ENCODE measurements around the gene SNX8.
A peak's percentile ranks its signal among the peaks of the same experiment; 100 is the strongest.

Gene SNX8

GRCh38 chr7:2205036-2205780 lies 109.0 kb downstream of the SNX8 start:
- TF ChIP-seq, protein P1, sequence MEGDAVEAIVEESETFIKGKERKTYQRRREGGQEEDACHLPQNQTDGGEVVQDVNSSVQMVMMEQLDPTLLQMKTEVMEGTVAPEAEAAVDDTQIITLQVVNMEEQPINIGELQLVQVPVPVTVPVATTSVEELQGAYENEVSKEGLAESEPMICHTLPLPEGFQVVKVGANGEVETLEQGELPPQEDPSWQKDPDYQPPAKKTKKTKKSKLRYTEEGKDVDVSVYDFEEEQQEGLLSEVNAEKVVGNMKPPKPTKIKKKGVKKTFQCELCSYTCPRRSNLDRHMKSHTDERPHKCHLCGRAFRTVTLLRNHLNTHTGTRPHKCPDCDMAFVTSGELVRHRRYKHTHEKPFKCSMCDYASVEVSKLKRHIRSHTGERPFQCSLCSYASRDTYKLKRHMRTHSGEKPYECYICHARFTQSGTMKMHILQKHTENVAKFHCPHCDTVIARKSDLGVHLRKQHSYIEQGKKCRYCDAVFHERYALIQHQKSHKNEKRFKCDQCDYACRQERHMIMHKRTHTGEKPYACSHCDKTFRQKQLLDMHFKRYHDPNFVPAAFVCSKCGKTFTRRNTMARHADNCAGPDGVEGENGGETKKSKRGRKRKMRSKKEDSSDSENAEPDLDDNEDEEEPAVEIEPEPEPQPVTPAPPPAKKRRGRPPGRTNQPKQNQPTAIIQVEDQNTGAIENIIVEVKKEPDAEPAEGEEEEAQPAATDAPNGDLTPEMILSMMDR (IDR thresholded peaks at IDR 0.05; ENCODE audit: insufficient read depth, low read depth, low read length, missing control alignments), result no peak
- DNase-seq (ENCODE audit: low read depth), result no peak
- no peak overlapping the region for H3K4me3 ChIP-seq (ENCODE audit: low read depth, low read length)

- TF ChIP-seq, protein P1 (IDR thresholded peaks at IDR 0.05; ENCODE audit: insufficient read depth, low read depth, low read length, missing control alignments), result no peak
- DNase-seq (ENCODE audit: low read depth), result no peak
- no peak overlapping the region for H3K4me3 ChIP-seq (ENCODE audit: low read depth, low read length)
Observed at GRCh38 chr7:2204446-2204845, 109.8 kb downstream of the SNX8 start.

DNA sequence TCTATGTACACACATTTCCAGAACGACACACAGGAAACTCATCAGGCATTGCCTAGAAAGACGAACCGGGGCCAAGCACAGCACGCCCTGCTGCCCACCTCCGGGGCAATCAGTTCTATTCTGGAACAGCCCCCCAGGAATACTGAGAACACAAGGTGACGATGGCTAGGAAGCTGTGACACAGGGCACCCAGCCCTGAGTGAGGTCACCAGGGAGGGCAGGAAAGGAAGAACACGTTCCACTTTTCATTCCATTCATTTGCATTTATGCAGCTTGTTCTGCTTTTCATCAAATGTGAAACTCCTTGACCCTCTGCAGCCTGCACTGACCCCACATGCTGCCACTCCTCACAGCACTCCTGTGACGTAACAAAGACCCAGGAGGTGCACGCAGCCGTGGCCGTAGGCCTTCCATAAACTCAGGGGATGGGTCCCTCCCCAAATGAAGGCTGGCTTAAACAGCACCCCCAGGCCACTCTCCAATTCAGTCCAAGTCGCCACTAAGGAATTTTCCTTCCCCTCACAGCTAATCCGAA lies 110.4 kb downstream of the SNX8 start:
- DNase-seq (ENCODE audit: low read depth), result peak; percentile 36
- H3K4me3 ChIP-seq (ENCODE audit: low read depth, low read length), result no peak overlapping the region
- TF ChIP-seq, protein P1 (IDR thresholded peaks at IDR 0.05; ENCODE audit: insufficient read depth, low read depth, low read length, missing control alignments), result no peak

DNA sequence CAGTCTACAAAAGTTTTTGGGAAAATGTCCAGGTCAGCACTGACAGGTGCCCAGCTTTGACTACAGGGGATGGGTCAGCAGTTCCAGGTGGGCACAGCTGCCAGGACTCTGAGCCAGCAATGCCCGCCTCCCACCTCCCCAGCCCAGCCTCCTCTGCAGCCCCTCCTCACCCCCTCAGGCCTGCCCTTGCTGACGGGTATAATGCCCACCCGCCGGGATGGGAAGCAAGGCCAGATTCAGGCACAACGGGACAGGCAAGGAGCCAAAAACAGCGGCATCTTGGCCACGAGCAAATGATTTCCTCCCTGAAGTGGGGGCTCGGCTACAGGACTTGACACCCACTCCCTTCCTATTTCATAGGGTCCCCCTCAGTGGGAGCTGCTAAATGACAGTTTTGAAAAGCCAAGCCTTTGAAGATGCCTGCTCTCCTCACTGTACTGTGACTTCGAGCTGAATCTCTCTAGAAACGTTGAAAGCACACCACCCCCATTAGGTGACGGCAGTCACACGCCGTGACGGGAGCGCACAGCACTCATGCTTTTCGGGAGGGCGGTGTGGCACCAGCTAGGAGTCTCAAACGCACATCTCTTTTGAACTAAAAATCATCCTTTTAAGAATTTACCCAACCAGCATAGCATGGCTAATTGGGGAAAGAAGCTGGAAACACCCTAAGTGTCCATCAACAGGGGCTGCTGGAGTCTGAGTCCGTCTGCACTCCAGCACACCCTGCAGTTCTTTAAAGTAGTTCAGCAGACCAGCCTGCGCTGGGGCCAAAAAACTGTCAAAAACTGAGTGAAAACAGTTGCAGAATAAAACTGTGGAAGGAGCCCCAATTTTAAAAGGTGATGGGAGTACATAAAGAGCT lies 111.1 kb downstream of the SNX8 start:
- no peak overlapping the region for H3K4me3 ChIP-seq (ENCODE audit: low read depth, low read length)
- TF ChIP-seq, protein P1 (IDR thresholded peaks at IDR 0.05; ENCODE audit: insufficient read depth, low read depth, low read length, missing control alignments), result no peak
- no peak for DNase-seq (ENCODE audit: low read depth)

DNA sequence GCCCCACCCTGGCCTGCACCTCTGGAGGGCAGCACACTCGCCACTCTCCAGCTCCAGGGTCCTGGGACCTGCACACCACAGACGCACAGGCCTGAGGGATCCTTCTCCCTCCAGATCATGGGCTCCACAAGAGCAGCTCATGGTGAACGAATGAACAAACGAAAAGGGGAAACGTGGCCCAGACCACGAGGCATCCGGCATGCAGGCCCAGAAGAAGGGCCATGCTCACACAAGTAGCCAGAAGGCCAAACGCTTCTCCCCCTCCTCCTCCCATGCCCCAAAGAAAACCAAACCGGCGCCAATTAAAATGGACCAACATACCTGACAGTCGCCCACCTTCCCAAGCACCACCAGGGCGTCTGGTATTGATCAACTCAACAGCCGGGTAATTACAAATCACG lies 111.9 kb downstream of the SNX8 start:
- no peak overlapping the region for H3K4me3 ChIP-seq (ENCODE audit: low read depth, low read length)
- DNase-seq (ENCODE audit: low read depth), result no peak
- TF ChIP-seq, protein P1 (IDR thresholded peaks at IDR 0.05; ENCODE audit: insufficient read depth, low read depth, low read length, missing control alignments), result no peak
